OCI-M1 (cell line): ENCODE measurements around the gene SLX4IP.

Source experiments
- DNase-seq: peaks from one replicate; lab custom pipeline; 2025; lab: John Stamatoyannopoulos, UW

SLX4IP gene

GRCh38 chr20:10665027-10665561, 230.0 kb downstream of the SLX4IP start:
- no peak for DNase-seq

GRCh38 chr20:10665791-10666190, 230.7 kb downstream of the SLX4IP start:
- DNase-seq, result no peak

- no peak for DNase-seq
Measured at GRCh38 chr20:10666221-10667076, 231.3 kb downstream of the SLX4IP start.

- DNase-seq, result no peak
Measured at GRCh38 chr20:10667077-10667401, 231.9 kb downstream of the SLX4IP start.

GRCh38 chr20:10667560-10668167, 232.6 kb downstream of the SLX4IP start:
- DNase-seq, result no peak

GRCh38 chr20:10668677-10669368, 233.7 kb downstream of the SLX4IP start:
- DNase-seq, result no peak

- DNase-seq, result no peak
Measured at GRCh38 chr20:10669843-10670446, 234.8 kb downstream of the SLX4IP start.

- DNase-seq, result no peak
Measured at GRCh38 chr20:10670501-10671220, 235.6 kb downstream of the SLX4IP start.

GRCh38 chr20:10671221-10671918, 236.3 kb downstream of the SLX4IP start:
- DNase-seq, result peak; percentile 64

- DNase-seq, result peak; percentile 60
Measured at GRCh38 chr20:10671919-10672623, 237.0 kb downstream of the SLX4IP start.

GRCh38 chr20:10672624-10673127, 237.6 kb downstream of the SLX4IP start:
- DNase-seq, result peak; percentile 75

GRCh38 chr20:10673176-10673841, 238.2 kb downstream of the SLX4IP start:
- peak; percentile 71 for DNase-seq

GRCh38 chr20:10673842-10674683, 239.0 kb downstream of the SLX4IP start, which contains the start of gene JAG1:
Gene JAG1 (minus strand): TSS chr20:10673999. CDS start chr20:10673530, 469 bp downstream.
- DNase-seq, result peak; percentile 91

GRCh38 chr20:10674684-10675449, 239.8 kb downstream of the SLX4IP start:
- DNase-seq, result peak; percentile 64

- no peak for DNase-seq
Measured at GRCh38 chr20:10675450-10675848, 240.3 kb downstream of the SLX4IP start.

GRCh38 chr20:10676518-10676917, 241.4 kb downstream of the SLX4IP start:
- no peak for DNase-seq
